Hepatocyte (in vitro differentiated cells): Measurements from ENCODE around the gene DPY30. TPM values are rescaled to one million over a fixed set of nuclear protein-coding genes. Genes with fewer than 3 reads are reported as not detected.

Source experiments
- DNase-seq: peaks from one replicate; pipeline ENCODE4 v3.0.0-alpha.2; 2016; ENCODE audit warnings: low spot score
- H2AFZ ChIP-seq: fragments of 200-600 bp; sonication (generic); 2 replicates; pipeline ENCODE4 v1.6.0; 2016; ENCODE audit warnings: antibody characterized with exemption, mild to moderate bottlenecking
- H3K27ac ChIP-seq: fragments of 200-600 bp; sonication (generic); 2 replicates; pipeline ENCODE4 v1.5.1; 2016; ENCODE audit warnings: mild to moderate bottlenecking
- H3K27me3 ChIP-seq: fragments of 200-600 bp; sonication (generic); 2 replicates; pipeline ENCODE4 v1.6.1; 2016
- H3K36me3 ChIP-seq: fragments of 200-600 bp; sonication (generic); replicated peaks from 2 replicates; pipeline ENCODE4 v1.5.1; 2016; ENCODE audit warnings: low read depth; ENCODE audit not compliant: insufficient read depth
- H3K4me1 ChIP-seq: fragments of 200-600 bp; sonication (generic); 2 replicates; pipeline ENCODE4 v1.5.1; 2016; ENCODE audit warnings: mild to moderate bottlenecking, moderate library complexity; ENCODE audit not compliant: insufficient read depth
- H3K4me2 ChIP-seq: fragments of 200-600 bp; sonication (generic); 2 replicates; pipeline ENCODE4 v1.6.0; 2016
- H3K4me3 ChIP-seq: fragments of 200-600 bp; sonication (generic); 2 replicates; pipeline ENCODE4 v1.5.1; 2016; ENCODE audit warnings: mild to moderate bottlenecking
- H3K79me2 ChIP-seq: fragments of 200-600 bp; sonication (generic); 2 replicates; pipeline ENCODE4 v1.6.0; 2017; ENCODE audit warnings: mild to moderate bottlenecking
- H3K9me2 ChIP-seq: fragments of 200-600 bp; sonication (generic); replicated peaks from 2 replicates; pipeline ENCODE4 v1.6.0; 2017; ENCODE audit warnings: mild to moderate bottlenecking; ENCODE audit not compliant: insufficient read depth
- H3K9me3 ChIP-seq: fragments of 200-600 bp; sonication (generic); 2 replicates; pipeline ENCODE4 v1.5.1; 2016; ENCODE audit warnings: low read depth, mild to moderate bottlenecking
- H4K20me1 ChIP-seq: fragments of 200-600 bp; sonication (generic); 2 replicates; pipeline ENCODE4 v1.6.0; 2016; ENCODE audit warnings: mild to moderate bottlenecking; ENCODE audit not compliant: insufficient read depth, poor library complexity, severe bottlenecking
- EZH2 ChIP-seq: fragments of 200-600 bp; sonication (generic); IDR thresholded peaks from 2 replicates; pipeline ENCODE4 v1.6.1; 2016; ENCODE audit warnings: antibody characterized with exemption, mild to moderate bottlenecking, borderline replicate concordance
- EZH2phosphoT487 ChIP-seq: fragments of 200-600 bp; sonication (generic); IDR thresholded peaks from one replicate; pipeline ENCODE4 v1.6.1; 2018; ENCODE audit warnings: antibody characterized with exemption, mild to moderate bottlenecking, low read depth, moderate library complexity; ENCODE audit not compliant: unreplicated experiment, severe bottlenecking
- WGBS: methylation state at CpG from one replicate; pipeline ENCODE4 v1.1.6; 2016; ENCODE audit warnings: low lambda C conversion rate; ENCODE audit errors: missing lambda C conversion rate; 5-methylcytosine and 5-hydroxymethylcytosine counted together
- polyA plus RNA-seq: library from polyadenylated mRNA; unstranded; fragments of >200 nt; fragmentation: Nextera tagmentation; extraction: Ambion mirVana; gene quantifications from 2 replicates; pipeline ENCODE4 v1.2.1, GENCODE V29; 2016
- total RNA-seq: library from RNA; depleted of rRNA; stranded (reverse); fragments of >200 nt; gene quantifications from 2 replicates; pipeline ENCODE4 v1.2.3, GENCODE V29; 2014
- TF ChIP-seq, protein P1 (sequence below): fragments of 200-600 bp; sonication (generic); IDR thresholded peaks from 2 replicates; pipeline ENCODE4 v1.5.1; 2016; ENCODE audit warnings: antibody characterized with exemption, mild to moderate bottlenecking; ENCODE audit not compliant: poor library complexity

DPY30 gene
- total and polyA plus RNA-seq, 2 experiments from 2014 or later: 108 to 117 TPM

DNA sequence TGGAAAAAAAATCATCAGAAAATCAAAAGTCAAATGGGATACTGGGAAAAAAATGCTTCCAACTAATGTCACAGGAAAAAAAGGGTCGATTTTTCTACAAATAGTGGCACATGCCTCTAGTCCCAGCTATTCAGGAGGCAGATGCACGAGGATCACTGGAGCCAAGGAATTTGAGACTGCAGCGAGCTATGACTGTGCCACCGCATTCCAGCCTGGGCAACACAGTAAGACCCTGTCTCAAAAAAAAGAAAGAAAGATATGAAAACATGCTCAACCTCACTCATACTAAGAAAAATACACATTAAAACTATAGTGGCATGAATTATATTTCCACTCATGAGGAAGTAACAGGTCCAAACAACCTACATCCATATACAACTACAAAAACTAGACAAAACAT, 46.7 kb downstream of the DPY30 start:
- H3K9me3 ChIP-seq: no peaks in the 10 kb centered on the region
- no peaks in the 10 kb centered on the region for H3K9me2 ChIP-seq
- TF ChIP-seq EZH2 (no peak), EZH2phosphoT487 (no peak)
- TF ChIP-seq, protein P1, sequence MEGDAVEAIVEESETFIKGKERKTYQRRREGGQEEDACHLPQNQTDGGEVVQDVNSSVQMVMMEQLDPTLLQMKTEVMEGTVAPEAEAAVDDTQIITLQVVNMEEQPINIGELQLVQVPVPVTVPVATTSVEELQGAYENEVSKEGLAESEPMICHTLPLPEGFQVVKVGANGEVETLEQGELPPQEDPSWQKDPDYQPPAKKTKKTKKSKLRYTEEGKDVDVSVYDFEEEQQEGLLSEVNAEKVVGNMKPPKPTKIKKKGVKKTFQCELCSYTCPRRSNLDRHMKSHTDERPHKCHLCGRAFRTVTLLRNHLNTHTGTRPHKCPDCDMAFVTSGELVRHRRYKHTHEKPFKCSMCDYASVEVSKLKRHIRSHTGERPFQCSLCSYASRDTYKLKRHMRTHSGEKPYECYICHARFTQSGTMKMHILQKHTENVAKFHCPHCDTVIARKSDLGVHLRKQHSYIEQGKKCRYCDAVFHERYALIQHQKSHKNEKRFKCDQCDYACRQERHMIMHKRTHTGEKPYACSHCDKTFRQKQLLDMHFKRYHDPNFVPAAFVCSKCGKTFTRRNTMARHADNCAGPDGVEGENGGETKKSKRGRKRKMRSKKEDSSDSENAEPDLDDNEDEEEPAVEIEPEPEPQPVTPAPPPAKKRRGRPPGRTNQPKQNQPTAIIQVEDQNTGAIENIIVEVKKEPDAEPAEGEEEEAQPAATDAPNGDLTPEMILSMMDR: no peak
- H3K27me3 ChIP-seq: no peaks in the 10 kb centered on the region
- no peak overlapping the region for H2AFZ ChIP-seq
- no peaks in the 10 kb centered on the region for H3K4me1 ChIP-seq
- H3K4me3 ChIP-seq: no peak overlapping the region
- WGBS: 90% methylated on average over 4 of the region's 4 CpGs
- peaks cover 20% of the 10 kb centered on the region for H4K20me1 ChIP-seq
- no peak for DNase-seq
- no peak overlapping the region for H3K4me2 ChIP-seq
- H3K79me2 ChIP-seq: peaks cover 99% of the 10 kb centered on the region
- H3K27ac ChIP-seq: no peak overlapping the region
- H3K36me3 ChIP-seq: no peaks in the 10 kb centered on the region

DNA sequence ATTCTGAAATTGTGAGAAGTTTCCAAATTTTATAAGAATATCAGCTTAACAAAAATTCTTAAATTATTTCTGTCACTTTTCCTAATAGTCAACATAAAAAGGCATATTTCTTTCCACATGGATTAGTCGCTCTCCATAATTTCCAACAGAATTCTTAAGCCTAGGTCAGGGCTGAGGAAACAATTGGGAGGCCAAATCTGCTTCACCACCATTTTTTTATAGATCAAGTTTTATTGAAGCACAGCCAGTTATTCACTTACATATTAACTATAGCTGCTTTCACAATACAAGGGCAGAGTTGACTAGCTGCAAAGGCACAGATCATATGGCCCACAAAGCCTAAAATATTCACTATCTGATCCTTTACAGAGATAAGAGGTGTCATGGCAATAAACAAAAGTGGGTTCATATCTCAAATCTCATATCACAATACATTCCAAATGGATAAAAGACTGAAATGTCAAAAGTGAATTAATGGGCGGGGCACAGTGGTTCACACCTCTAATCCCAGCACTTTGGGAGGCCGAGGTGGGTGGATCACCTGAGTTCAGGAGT, 47.5 kb downstream of the DPY30 start:
- Histone ChIP-seq H3K79me2 (peaks cover 98% of the 10 kb centered on the region), H3K4me1 (no peaks in the 10 kb centered on the region), H3K27me3 (no peaks in the 10 kb centered on the region), H3K9me3 (no peaks in the 10 kb centered on the region), H3K9me2 (no peaks in the 10 kb centered on the region), H3K27ac (no peak overlapping the region), H3K36me3 (no peaks in the 10 kb centered on the region), H4K20me1 (peaks cover 11% of the 10 kb centered on the region), H2AFZ (no peak overlapping the region), H3K4me3 (no peak overlapping the region), H3K4me2 (no peak overlapping the region)
- WGBS: 87% methylated on average over 3 of the region's 3 CpGs
- no peak for DNase-seq
- TF ChIP-seq EZH2 (no peak), EZH2phosphoT487 (no peak)
- TF ChIP-seq, protein P1: no peak

GRCh38 chr2:31989946-31990345, 49.7 kb downstream of the DPY30 start:
- Histone ChIP-seq H2AFZ (no peak overlapping the region), H3K79me2 (peaks cover 98% of the 10 kb centered on the region), H3K4me3 (no peak overlapping the region), H3K27ac (no peak overlapping the region), H3K4me1 (no peaks in the 10 kb centered on the region), H3K9me2 (no peaks in the 10 kb centered on the region), H4K20me1 (peaks cover 5% of the 10 kb centered on the region), H3K27me3 (no peaks in the 10 kb centered on the region), H3K9me3 (no peaks in the 10 kb centered on the region), H3K36me3 (no peaks in the 10 kb centered on the region), H3K4me2 (no peak overlapping the region)
- TF ChIP-seq EZH2phosphoT487 (no peak), EZH2 (no peak)
- TF ChIP-seq, protein P1: no peak
- WGBS: 96% methylated on average over 4 of the region's 4 CpGs
- DNase-seq: no peak
